ENCODE measurements around the gene NRXN2.

- no peak for TF ChIP-seq CTCF (CRISPR knock-in tag; IDR thresholded peaks at IDR 0.05)
- no peak for TF ChIP-seq U2AF2 (IDR thresholded peaks at IDR 0.05; ENCODE audit: low read depth, low read length)
- TF ChIP-seq GABPA (IDR thresholded peaks at IDR 0.05; ENCODE audit: low read depth, low read length), result no peak
- TF ChIP-seq GABPA (CRISPR knock-in tag; IDR thresholded peaks at IDR 0.05; ENCODE audit: low read depth), result no peak
- no peak for TF ChIP-seq NR1H2 (CRISPR knock-in tag; IDR thresholded peaks at IDR 0.05; ENCODE audit: borderline replicate concordance, low read depth)
- no peak for TF ChIP-seq CHD4 (IDR thresholded peaks at IDR 0.05; ENCODE audit: borderline replicate concordance, low read length)
- TF ChIP-seq POLR2AphosphoS5 (IDR thresholded peaks at IDR 0.05; ENCODE audit: low read depth, low read length), result no peak
- no peak for TF ChIP-seq RFX5 (IDR thresholded peaks at IDR 0.05; ENCODE audit: low read depth, low read length)
- TF ChIP-seq HOXA7 (CRISPR knock-in tag; IDR thresholded peaks at IDR 0.05), result no peak
- TF ChIP-seq ZNF772 (CRISPR knock-in tag; IDR thresholded peaks at IDR 0.05), result no peak
- no peak for TF ChIP-seq RAD51 (IDR thresholded peaks at IDR 0.05; ENCODE audit: borderline replicate concordance)
- no peak for TF ChIP-seq MBD4 (IDR thresholded peaks at IDR 0.05; ENCODE audit: borderline replicate concordance, low read length)
- no peak for TF ChIP-seq FIP1L1 (IDR thresholded peaks at IDR 0.05; ENCODE audit: borderline replicate concordance, insufficient read depth, low read depth, low read length)
- TF ChIP-seq HNF1A (IDR thresholded peaks at IDR 0.05; ENCODE audit: low read depth), result no peak
- no peak for TF ChIP-seq HNF1A (CRISPR knock-in tag; IDR thresholded peaks at IDR 0.05; ENCODE audit: borderline replicate concordance)
Observed at GRCh38 chr11:64697663-64698375, 25.2 kb downstream of the NRXN2 start.
